Stimulated activated CD8-positive, alpha-beta memory T cell treated with anti-CD3 and anti-CD28 coated beads, Interleukin-7, amount 100 ng/mL, for 4 hours (primary cell): ENCODE results near the gene CMSS1.

ENCODE experiments used
- DNase-seq, 2 donors: peaks; one replicate each; pipeline ENCODE4 v3.0.0-alpha.2; 2020; ENCODE audit warnings: low read depth in 2 of 2

The CMSS1 gene

GRCh38 chr3:99999536-99999935 lies 181.9 kb downstream of the CMSS1 start:
- DNase-seq: no peak

- DNase-seq: no peak
Observed at GRCh38 chr3:100001083-100001482, 183.4 kb downstream of the CMSS1 start.

- DNase-seq: no peak
Observed at GRCh38 chr3:100001526-100002270, 184.0 kb downstream of the CMSS1 start.

- DNase-seq: no peak
Observed at GRCh38 chr3:100002599-100003350, 185.1 kb downstream of the CMSS1 start.

- DNase-seq: no peak
Observed at GRCh38 chr3:100003609-100004503, 186.2 kb downstream of the CMSS1 start.

- no peak for DNase-seq
Observed at GRCh38 chr3:100004931-100005330, 187.3 kb downstream of the CMSS1 start.

- DNase-seq: no peak
Observed at GRCh38 chr3:100005665-100006393, 188.2 kb downstream of the CMSS1 start.

- no peak for DNase-seq
Observed at GRCh38 chr3:100006570-100007271, 189.1 kb downstream of the CMSS1 start.

- DNase-seq: no peak
Observed at GRCh38 chr3:100007313-100007712, 189.7 kb downstream of the CMSS1 start.

GRCh38 chr3:100008081-100008698 lies 190.5 kb downstream of the CMSS1 start:
- DNase-seq: no peak

- no peak for DNase-seq
Observed at GRCh38 chr3:100009276-100010086, 191.8 kb downstream of the CMSS1 start.

- no peak for DNase-seq
Observed at GRCh38 chr3:100010087-100010417, 192.4 kb downstream of the CMSS1 start.

GRCh38 chr3:100018806-100019205 lies 201.1 kb downstream of the CMSS1 start:
- DNase-seq: no peak

GRCh38 chr3:100019719-100020118 lies 202.1 kb downstream of the CMSS1 start:
- no peak for DNase-seq

GRCh38 chr3:100020876-100021644 lies 203.4 kb downstream of the CMSS1 start:
- no peak for DNase-seq

- no peak for DNase-seq
Observed at GRCh38 chr3:100022506-100022905, 204.8 kb downstream of the CMSS1 start.

- DNase-seq: no peak
Observed at GRCh38 chr3:100023150-100023549, 205.5 kb downstream of the CMSS1 start.

- DNase-seq: no peak
Observed at GRCh38 chr3:100023595-100023994, 205.9 kb downstream of the CMSS1 start.
